OCI-LY7 (cell line): ENCODE results near the gene WDFY2. TPM values are rescaled to one million over a fixed set of nuclear protein-coding genes. Genes with fewer than 3 reads are reported as not detected.

Experiments used
- BruUV-seq: library from RNA; stranded (reverse); fragments of 400-500 nt; replicated peaks from 2 replicates; lab custom pipeline; 2021; lab: Mats Ljungman, UMichigan
- CTCF ChIA-PET: fragments of 300-600 bp; sonication (Branson Sonifier 250); formaldehyde crosslinking; loops from one replicate; lab custom pipeline; 2022; ENCODE audit warnings: antibody characterized with exemption; ENCODE audit not compliant: unreplicated experiment; lab: Charles Lee
- POLR2A ChIA-PET: fragments of 300-600 bp; sonication (Branson Sonifier 250); formaldehyde crosslinking; loops from one replicate; lab custom pipeline; 2022; ENCODE audit warnings: antibody characterized with exemption; lab: Charles Lee
- DNase-seq: peaks from one replicate; pipeline ENCODE4 v3.0.0-alpha.2; 2015; ENCODE audit warnings: low spot score
- H2AFZ ChIP-seq: fragments of 200-600 bp; sonication (generic), shearing (Covaris generic); 2 replicates; pipeline ENCODE4 v1.6.1; 2014; ENCODE audit warnings: mild to moderate bottlenecking, antibody characterized with exemption, low read length, moderate library complexity
- H3K27ac ChIP-seq: fragments of 200-600 bp; sonication (generic); 2 replicates; pipeline ENCODE4 v1.5.1; 2014; ENCODE audit warnings: mixed run types, low read depth, mild to moderate bottlenecking, moderate library complexity, low read length, inconsistent platforms; ENCODE audit not compliant: poor library complexity, severe bottlenecking
- H3K36me3 ChIP-seq: fragments of 200-600 bp; sonication (generic); 2 replicates; pipeline ENCODE4 v1.6.1; 2014; ENCODE audit warnings: mild to moderate bottlenecking, antibody characterized with exemption, low read length, moderate library complexity, mixed read lengths; ENCODE audit not compliant: insufficient read depth
- H3K4me1 ChIP-seq: fragments of 200-600 bp; sonication (generic); 2 replicates; pipeline ENCODE4 v1.5.1; 2014; ENCODE audit warnings: mild to moderate bottlenecking, low read length; ENCODE audit not compliant: insufficient read depth, poor library complexity, severe bottlenecking
- H3K4me2 ChIP-seq: fragments of 200-600 bp; sonication (generic); 2 replicates; pipeline ENCODE4 v1.6.1; 2014; ENCODE audit warnings: mild to moderate bottlenecking, low read length
- H3K4me3 ChIP-seq: fragments of 200-600 bp; sonication (generic); 2 replicates; pipeline ENCODE4 v1.5.1; 2014; ENCODE audit warnings: mild to moderate bottlenecking, low read depth, low read length; ENCODE audit not compliant: poor library complexity, severe bottlenecking
- H3K79me2 ChIP-seq: fragments of 200-600 bp; sonication (generic); 2 replicates; pipeline ENCODE4 v1.6.1; 2016; ENCODE audit warnings: low read depth, mild to moderate bottlenecking, low read length, moderate library complexity, mixed read lengths; ENCODE audit not compliant: insufficient read depth
- H3K9me2 ChIP-seq: fragments of 200-600 bp; sonication (generic); 2 replicates; pipeline ENCODE4 v1.6.1; 2016; ENCODE audit warnings: mild to moderate bottlenecking, low read length, mixed read lengths; ENCODE audit not compliant: insufficient read depth
- H3K9me3 ChIP-seq: fragments of 200-600 bp; sonication (generic); 2 replicates; pipeline ENCODE4 v1.6.1; 2014; ENCODE audit warnings: mild to moderate bottlenecking, mixed run types, low read length, mixed read lengths
- H4K20me1 ChIP-seq: fragments of 200-600 bp; sonication (generic); 2 replicates; pipeline ENCODE4 v1.6.1; 2014; ENCODE audit warnings: mild to moderate bottlenecking, antibody characterized with exemption, low read length, moderate library complexity, mixed read lengths; ENCODE audit not compliant: insufficient read depth
- CTCF ChIP-seq: fragments of 200-600 bp; sonication (generic); conservative IDR thresholded peaks from 2 replicates; pipeline ENCODE4 v1.5.1; 2014; ENCODE audit warnings: mild to moderate bottlenecking, antibody characterized with exemption, low read length, moderate library complexity, mixed read lengths
- EZH2phosphoT487 ChIP-seq: fragments of 200-600 bp; sonication (generic); IDR thresholded peaks from 2 replicates; pipeline ENCODE4 v1.6.1; 2018; ENCODE audit warnings: low read depth, borderline replicate concordance, mild to moderate bottlenecking, mixed run types, antibody characterized with exemption, low read length, moderate library complexity, mixed read lengths
- intact Hi-C: fragments of 100-400 bp; cut with micrococcal nuclease; formaldehyde crosslinking; loops from one replicate; pipeline ENCODE4 v1.10.0; 2022; ENCODE audit not compliant: unreplicated experiment
- total RNA-seq, 2 experiments: library from RNA; depleted of rRNA in 1 of 2; stranded (reverse); fragments of >200 nt in 1 of 2; shearing (Covaris generic) in 1 of 2; gene quantifications; 2 replicates each; pipeline ENCODE4 v1.2.3, GENCODE V29; 2014 to 2022

The WDFY2 gene
- total RNA-seq, 2 experiments from 2014 or later, result 6.4 to 18.1 TPM

GRCh38 chr13:51747438-51748434 lies 163.5 kb downstream of the WDFY2 start:
- H3K79me2 ChIP-seq, result no peaks in the 10 kb centered on the region
- no peaks in the 10 kb centered on the region for H3K9me2 ChIP-seq
- no peak overlapping the region for H3K4me3 ChIP-seq
- DNase-seq, result no peak
- H4K20me1 ChIP-seq, result no peaks in the 10 kb centered on the region
- H3K9me3 ChIP-seq, result peaks cover 11% of the 10 kb centered on the region
- ChIA-PET CTCF (no interaction called here), POLR2A (interaction anchor here (1.7 kb wide), 1 partner anchor 11 kb away, joined by 4 read pairs; no protein-coding TSS in a partner anchor)
- BruUV-seq, result no TSS peak
- no peak overlapping the region for H2AFZ ChIP-seq
- H3K4me2 ChIP-seq, result no peak overlapping the region
- no peak overlapping the region for H3K27ac ChIP-seq
- intact Hi-C loops, result no loop called here
- no peaks in the 10 kb centered on the region for H3K4me1 ChIP-seq
- H3K36me3 ChIP-seq, result peaks cover 27% of the 10 kb centered on the region
- TF ChIP-seq CTCF (no peak), EZH2phosphoT487 (no peak)

- Histone ChIP-seq H3K9me3 (no peaks in the 10 kb centered on the region), H4K20me1 (no peaks in the 10 kb centered on the region), H2AFZ (no peak overlapping the region), H3K27ac (no peak overlapping the region), H3K4me3 (no peak overlapping the region), H3K79me2 (no peaks in the 10 kb centered on the region), H3K4me2 (no peak overlapping the region), H3K9me2 (no peaks in the 10 kb centered on the region), H3K36me3 (peaks cover 21% of the 10 kb centered on the region; the same call in 1 of the 2 replicates), H3K4me1 (no peaks in the 10 kb centered on the region)
- no peak for TF ChIP-seq CTCF
- TF ChIP-seq EZH2phosphoT487, result no peak
- ChIA-PET CTCF (no interaction called here), POLR2A (interaction anchor here (0.7 to 1.2 kb wide), 4 partner anchors 11 to 1520 kb away, joined by 3 to 5 read pairs (median 3); no protein-coding TSS in a partner anchor)
- DNase-seq, result no peak
- intact Hi-C loops, result no loop called here
- no TSS peak for BruUV-seq
Observed at GRCh38 chr13:51756651-51757050, 172.4 kb downstream of the WDFY2 start.
